ENCODE results near the gene RPIA. TPM values are rescaled to one million over a fixed set of nuclear protein-coding genes. Genes with fewer than 3 reads are reported as not detected.
"Not testable (repeated sequence)": the region's sequence is repeated elsewhere in the genome, so short reads cannot be mapped to it uniquely, and the experiment has no call there.

Gene RPIA
- total RNA-seq, 1 donor from 2014 or later: 22.4 TPM

DNA sequence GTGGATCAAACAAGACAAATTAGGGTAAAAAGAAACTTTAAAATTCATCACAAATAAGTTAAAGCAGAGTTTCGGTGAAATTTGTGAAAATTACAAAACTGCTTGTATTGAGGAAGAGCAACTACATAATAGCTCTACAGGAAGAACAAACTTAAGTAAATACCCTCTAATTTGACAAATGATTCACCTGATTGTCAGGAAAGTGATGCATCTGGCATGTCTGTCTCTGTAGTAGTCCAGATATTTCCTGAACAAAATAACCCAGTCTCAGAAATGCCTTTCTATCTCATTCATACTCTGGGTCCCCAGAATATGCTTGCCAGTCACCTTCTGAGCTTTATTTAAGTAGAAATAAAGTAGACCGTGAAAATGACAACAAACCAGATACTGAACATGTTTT lies 104.5 kb downstream of the RPIA start:
- not testable (repeated sequence) for H3K27ac Mint-ChIP-seq (ENCODE audit: unreplicated experiment); H3K4me3 Mint-ChIP-seq (ENCODE audit: unreplicated experiment); H3K36me3 Mint-ChIP-seq (ENCODE audit: low read depth, unreplicated experiment); H3K27me3 Mint-ChIP-seq (ENCODE audit: unreplicated experiment); H3K4me1 Mint-ChIP-seq (ENCODE audit: unreplicated experiment); DNase-seq (ENCODE audit: low spot score); H3K9me3 Mint-ChIP-seq (ENCODE audit: unreplicated experiment)

DNA sequence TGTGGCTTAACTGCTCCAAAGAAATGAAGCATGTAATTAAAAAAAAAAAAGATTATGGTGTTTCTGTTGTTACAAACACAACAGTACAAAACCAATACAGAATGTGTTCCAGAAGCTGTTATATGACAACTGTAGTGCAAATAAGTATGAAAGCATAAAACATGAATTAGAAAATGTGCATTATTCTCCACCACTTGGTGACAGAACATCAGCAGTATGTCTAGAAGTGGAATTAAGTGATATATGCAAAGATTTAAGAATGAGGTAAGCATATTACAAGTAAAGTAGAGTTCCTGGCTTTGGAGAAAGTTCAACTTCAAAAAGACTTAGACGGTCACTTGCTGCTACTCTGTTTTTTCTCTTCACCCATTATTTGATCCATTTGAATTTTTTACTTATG lies 105.0 kb downstream of the RPIA start:
- not testable (repeated sequence) for DNase-seq (ENCODE audit: low spot score); H3K36me3 Mint-ChIP-seq (ENCODE audit: low read depth, unreplicated experiment); H3K4me1 Mint-ChIP-seq (ENCODE audit: unreplicated experiment)

GRCh38 chr2:88797164-88797563 lies 105.7 kb downstream of the RPIA start:
- not testable (repeated sequence) for H3K36me3 Mint-ChIP-seq (ENCODE audit: low read depth, unreplicated experiment); DNase-seq (ENCODE audit: low spot score); H3K4me3 Mint-ChIP-seq (ENCODE audit: unreplicated experiment); H3K27me3 Mint-ChIP-seq (ENCODE audit: unreplicated experiment); H3K9me3 Mint-ChIP-seq (ENCODE audit: unreplicated experiment); H3K4me1 Mint-ChIP-seq (ENCODE audit: unreplicated experiment); H3K27ac Mint-ChIP-seq (ENCODE audit: unreplicated experiment)

More for the DNA sequence above, 105.0 kb downstream of the RPIA start:
- not testable (repeated sequence) for H3K27ac Mint-ChIP-seq (ENCODE audit: unreplicated experiment); H3K27me3 Mint-ChIP-seq (ENCODE audit: unreplicated experiment); H3K4me3 Mint-ChIP-seq (ENCODE audit: unreplicated experiment); H3K9me3 Mint-ChIP-seq (ENCODE audit: unreplicated experiment)

Other genes starting within 250 kb of the RPIA start
- 0.69 TPM for gene FOXI3, start 239.0 kb upstream of the RPIA start, total RNA-seq (ENCODE audit: unreplicated experiment)
- gene EIF2AK3, start 64.2 kb upstream of the RPIA start, total RNA-seq (ENCODE audit: unreplicated experiment): 17.1 TPM